ENCODE results near the gene SNX4.

Gene SNX4

DNA sequence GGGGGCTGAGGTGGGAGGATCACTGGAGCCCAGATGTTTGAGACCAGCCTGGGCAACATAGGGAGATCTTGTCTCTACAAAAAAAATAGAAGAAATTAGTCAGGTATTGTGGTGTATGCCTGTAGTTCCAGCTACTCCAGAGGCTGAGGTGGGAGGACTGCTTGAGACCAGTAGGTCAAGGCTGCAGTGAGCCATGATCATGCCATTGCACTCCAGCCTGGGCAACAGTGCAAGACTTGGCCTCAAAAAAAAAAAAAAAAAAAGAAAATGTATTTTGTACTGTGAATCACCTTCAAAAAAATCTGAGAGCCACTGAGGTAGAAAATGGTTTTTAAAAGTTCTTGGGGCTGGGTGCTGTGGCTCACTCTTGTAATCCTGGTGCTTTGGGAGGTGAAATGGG is 4.6 kb downstream of the SNX4 start:
- TF ChIP-seq, protein P1, sequence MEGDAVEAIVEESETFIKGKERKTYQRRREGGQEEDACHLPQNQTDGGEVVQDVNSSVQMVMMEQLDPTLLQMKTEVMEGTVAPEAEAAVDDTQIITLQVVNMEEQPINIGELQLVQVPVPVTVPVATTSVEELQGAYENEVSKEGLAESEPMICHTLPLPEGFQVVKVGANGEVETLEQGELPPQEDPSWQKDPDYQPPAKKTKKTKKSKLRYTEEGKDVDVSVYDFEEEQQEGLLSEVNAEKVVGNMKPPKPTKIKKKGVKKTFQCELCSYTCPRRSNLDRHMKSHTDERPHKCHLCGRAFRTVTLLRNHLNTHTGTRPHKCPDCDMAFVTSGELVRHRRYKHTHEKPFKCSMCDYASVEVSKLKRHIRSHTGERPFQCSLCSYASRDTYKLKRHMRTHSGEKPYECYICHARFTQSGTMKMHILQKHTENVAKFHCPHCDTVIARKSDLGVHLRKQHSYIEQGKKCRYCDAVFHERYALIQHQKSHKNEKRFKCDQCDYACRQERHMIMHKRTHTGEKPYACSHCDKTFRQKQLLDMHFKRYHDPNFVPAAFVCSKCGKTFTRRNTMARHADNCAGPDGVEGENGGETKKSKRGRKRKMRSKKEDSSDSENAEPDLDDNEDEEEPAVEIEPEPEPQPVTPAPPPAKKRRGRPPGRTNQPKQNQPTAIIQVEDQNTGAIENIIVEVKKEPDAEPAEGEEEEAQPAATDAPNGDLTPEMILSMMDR (IDR thresholded peaks at IDR 0.05; ENCODE audit: insufficient read depth, low read length, poor library complexity, severe bottlenecking): no peak
- no peak for DNase-seq (ENCODE audit: extremely low read depth, insufficient read length)
- Histone ChIP-seq H3K27me3 (replicated peaks; ENCODE audit: control insufficient read depth, insufficient read depth, low read length) (no peaks in the 10 kb centered on the region), H3K36me3 (ENCODE audit: control insufficient read depth, insufficient read depth, low read length) (no peaks in the 10 kb centered on the region; the same call in none of the 2 replicates), H3K4me3 (replicated peaks; ENCODE audit: low read depth, low read length) (no peak overlapping the region)

GRCh38 chr3:125513490-125514115 is 6.4 kb downstream of the SNX4 start:
- TF ChIP-seq, protein P1 (IDR thresholded peaks at IDR 0.05; ENCODE audit: insufficient read depth, low read length, poor library complexity, severe bottlenecking): no peak
- DNase-seq (ENCODE audit: extremely low read depth, insufficient read length): no peak
- Histone ChIP-seq H3K36me3 (ENCODE audit: control insufficient read depth, insufficient read depth, low read length) (no peaks in the 10 kb centered on the region; the same call in none of the 2 replicates), H3K27me3 (replicated peaks; ENCODE audit: control insufficient read depth, insufficient read depth, low read length) (no peaks in the 10 kb centered on the region), H3K4me3 (replicated peaks; ENCODE audit: low read depth, low read length) (no peak overlapping the region)

- H3K36me3 ChIP-seq (ENCODE audit: control insufficient read depth, insufficient read depth, low read length): no peaks in the 10 kb centered on the region; the same call in none of the 2 replicates
Observed at GRCh38 chr3:125512135-125512920, 7.7 kb downstream of the SNX4 start.

DNA sequence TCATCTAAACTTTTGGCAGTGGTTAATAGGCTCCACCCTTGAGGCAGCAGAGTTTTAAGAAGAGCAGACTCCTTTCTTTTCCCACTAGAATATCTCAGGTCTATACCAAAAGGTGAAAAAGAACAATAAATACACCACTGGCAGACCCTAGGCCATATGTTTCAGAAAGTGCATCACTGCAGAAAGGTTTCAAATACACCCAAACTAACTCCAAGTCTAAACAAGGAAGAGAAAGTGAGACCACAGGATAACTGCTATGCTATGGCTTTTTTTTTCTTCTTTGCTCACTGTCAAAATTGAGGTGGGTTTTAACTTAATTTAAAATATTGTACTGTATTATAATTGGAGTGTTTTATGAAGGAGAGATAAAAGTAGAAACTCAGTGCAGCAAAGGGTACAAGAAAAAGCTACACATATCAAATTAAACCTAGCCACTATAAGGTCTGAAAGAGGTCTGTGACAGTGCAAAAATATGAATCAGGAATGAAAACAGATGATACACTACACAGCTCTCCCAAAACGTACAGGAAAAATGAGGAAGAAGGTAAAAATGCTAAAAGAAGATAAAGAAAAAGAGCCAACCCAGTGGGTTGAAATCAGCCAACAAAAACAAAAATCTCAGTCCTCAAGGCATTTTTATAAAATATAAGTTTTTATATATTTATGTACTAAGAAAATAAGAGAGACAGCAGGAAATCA is 8.4 kb downstream of the SNX4 start:
- TF ChIP-seq, protein P1 (IDR thresholded peaks at IDR 0.05; ENCODE audit: insufficient read depth, low read length, poor library complexity, severe bottlenecking): no peak
- DNase-seq (ENCODE audit: extremely low read depth, insufficient read length): no peak
- Histone ChIP-seq H3K36me3 (ENCODE audit: control insufficient read depth, insufficient read depth, low read length) (no peaks in the 10 kb centered on the region; the same call in none of the 2 replicates), H3K4me3 (replicated peaks; ENCODE audit: low read depth, low read length) (no peak overlapping the region), H3K27me3 (replicated peaks; ENCODE audit: control insufficient read depth, insufficient read depth, low read length) (no peaks in the 10 kb centered on the region)

More at GRCh38 chr3:125512135-125512920, 7.7 kb downstream of the SNX4 start:
- DNase-seq (ENCODE audit: extremely low read depth, insufficient read length): peak; percentile 36
- Histone ChIP-seq H3K27me3 (replicated peaks; ENCODE audit: control insufficient read depth, insufficient read depth, low read length) (no peaks in the 10 kb centered on the region), H3K4me3 (replicated peaks; ENCODE audit: low read depth, low read length) (no peak overlapping the region)
- TF ChIP-seq, protein P1 (IDR thresholded peaks at IDR 0.05; ENCODE audit: insufficient read depth, low read length, poor library complexity, severe bottlenecking): no peak

DNA sequence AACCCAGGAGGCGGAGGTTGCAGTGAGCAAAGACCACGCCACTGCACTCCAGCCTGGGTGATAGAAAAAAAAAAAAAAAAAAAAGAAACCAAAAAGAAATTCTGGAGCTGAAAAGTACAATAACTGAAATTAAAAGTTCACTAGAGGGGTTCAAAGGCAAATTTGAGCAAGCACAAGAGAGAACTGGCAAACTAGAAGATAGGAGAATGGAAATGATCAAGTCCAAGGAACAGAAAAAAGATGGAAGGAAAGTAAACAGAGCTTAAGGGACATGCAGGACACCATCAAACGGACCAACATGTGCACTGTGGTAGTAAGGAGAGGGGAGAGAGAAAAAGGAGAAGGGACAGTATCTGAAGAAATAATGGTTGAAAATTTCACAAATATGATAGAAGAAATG is 12.9 kb downstream of the SNX4 start:
- no peaks in the 10 kb centered on the region for H3K27me3 ChIP-seq (replicated peaks; ENCODE audit: control insufficient read depth, insufficient read depth, low read length)
- TF ChIP-seq, protein P1 (IDR thresholded peaks at IDR 0.05; ENCODE audit: insufficient read depth, low read length, poor library complexity, severe bottlenecking): no peak
- H3K36me3 ChIP-seq (ENCODE audit: control insufficient read depth, insufficient read depth, low read length): peaks cover 4% of the 10 kb centered on the region
- no peak overlapping the region for H3K4me3 ChIP-seq (replicated peaks; ENCODE audit: low read depth, low read length)
- DNase-seq (ENCODE audit: extremely low read depth, insufficient read length): no peak
